SK-N-SH (cell line): ENCODE results near the gene ZC3H12C.

Experiments used
- CTCF ChIP-seq: fragments of 200-600 bp; sonication (generic); IDR thresholded peaks from 2 replicates; pipeline ENCODE4 v1.6.1; 2017; ENCODE audit warnings: antibody characterized with exemption, mild to moderate bottlenecking, moderate library complexity
- JUND ChIP-seq: IDR thresholded peaks from 2 replicates; pipeline ENCODE4 v1.4.0; 2012
- SIN3A ChIP-seq: IDR thresholded peaks from 2 replicates; pipeline ENCODE4 v1.6.1; 2012; ENCODE audit warnings: low read depth, mild to moderate bottlenecking, low read length, moderate library complexity, borderline replicate concordance
- SMC3 ChIP-seq: IDR thresholded peaks from 2 replicates; pipeline ENCODE4 v1.6.1; 2012; ENCODE audit warnings: low read depth, low read length, improper control_type of control experiment
- TAF1 ChIP-seq: IDR thresholded peaks from 2 replicates; pipeline ENCODE4 v1.6.1; 2012; ENCODE audit warnings: low read depth, mild to moderate bottlenecking, low read length, moderate library complexity, borderline replicate concordance
- TEAD4 ChIP-seq: IDR thresholded peaks from 2 replicates; pipeline ENCODE4 v1.4.0; 2012; ENCODE audit warnings: mild to moderate bottlenecking, borderline replicate concordance; ENCODE audit not compliant: insufficient read depth
- TF ChIP-seq, protein P1 (sequence below): IDR thresholded peaks from 2 replicates; pipeline ENCODE4 v1.6.1; 2012; ENCODE audit warnings: mild to moderate bottlenecking, low read depth, low read length, moderate library complexity

GRCh38 chr11:110082899-110083298 is 10.3 kb upstream of the ZC3H12C start:
- TF ChIP-seq SMC3 (no peak), CTCF (no peak), TAF1 (no peak), SIN3A (no peak), TEAD4 (no peak), JUND (no peak)
- TF ChIP-seq, protein P1, sequence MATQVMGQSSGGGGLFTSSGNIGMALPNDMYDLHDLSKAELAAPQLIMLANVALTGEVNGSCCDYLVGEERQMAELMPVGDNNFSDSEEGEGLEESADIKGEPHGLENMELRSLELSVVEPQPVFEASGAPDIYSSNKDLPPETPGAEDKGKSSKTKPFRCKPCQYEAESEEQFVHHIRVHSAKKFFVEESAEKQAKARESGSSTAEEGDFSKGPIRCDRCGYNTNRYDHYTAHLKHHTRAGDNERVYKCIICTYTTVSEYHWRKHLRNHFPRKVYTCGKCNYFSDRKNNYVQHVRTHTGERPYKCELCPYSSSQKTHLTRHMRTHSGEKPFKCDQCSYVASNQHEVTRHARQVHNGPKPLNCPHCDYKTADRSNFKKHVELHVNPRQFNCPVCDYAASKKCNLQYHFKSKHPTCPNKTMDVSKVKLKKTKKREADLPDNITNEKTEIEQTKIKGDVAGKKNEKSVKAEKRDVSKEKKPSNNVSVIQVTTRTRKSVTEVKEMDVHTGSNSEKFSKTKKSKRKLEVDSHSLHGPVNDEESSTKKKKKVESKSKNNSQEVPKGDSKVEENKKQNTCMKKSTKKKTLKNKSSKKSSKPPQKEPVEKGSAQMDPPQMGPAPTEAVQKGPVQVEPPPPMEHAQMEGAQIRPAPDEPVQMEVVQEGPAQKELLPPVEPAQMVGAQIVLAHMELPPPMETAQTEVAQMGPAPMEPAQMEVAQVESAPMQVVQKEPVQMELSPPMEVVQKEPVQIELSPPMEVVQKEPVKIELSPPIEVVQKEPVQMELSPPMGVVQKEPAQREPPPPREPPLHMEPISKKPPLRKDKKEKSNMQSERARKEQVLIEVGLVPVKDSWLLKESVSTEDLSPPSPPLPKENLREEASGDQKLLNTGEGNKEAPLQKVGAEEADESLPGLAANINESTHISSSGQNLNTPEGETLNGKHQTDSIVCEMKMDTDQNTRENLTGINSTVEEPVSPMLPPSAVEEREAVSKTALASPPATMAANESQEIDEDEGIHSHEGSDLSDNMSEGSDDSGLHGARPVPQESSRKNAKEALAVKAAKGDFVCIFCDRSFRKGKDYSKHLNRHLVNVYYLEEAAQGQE: no peak
